CD1c-positive myeloid dendritic cell (primary cell): ENCODE results near the gene SLC22A16.
A peak's percentile ranks its signal among the peaks of the same experiment; 100 is the strongest.
"Not testable (repeated sequence)": the region's sequence is repeated elsewhere in the genome, so short reads cannot be mapped to it uniquely, and the experiment has no call there.

Source experiments
- DNase-seq: peaks from one replicate; pipeline ENCODE4 v3.0.0-alpha.2; 2016; ENCODE audit errors: extremely low spot score

The SLC22A16 gene

DNA sequence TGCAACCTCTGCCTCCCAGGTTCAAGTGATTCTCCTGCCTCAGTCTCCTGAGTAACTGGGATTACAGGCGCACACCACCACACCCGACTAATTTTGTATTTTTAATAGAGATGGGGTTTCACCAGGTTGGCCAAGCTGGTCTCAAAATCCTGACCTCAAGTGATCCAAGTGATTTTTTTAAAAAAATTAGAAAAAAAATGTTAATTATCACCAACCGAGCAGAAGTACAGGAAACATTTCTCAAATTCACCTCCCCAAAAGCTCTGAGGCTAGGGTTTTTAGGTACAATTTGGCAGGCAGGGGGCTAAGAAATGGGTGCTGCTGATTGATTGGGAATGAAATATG lies 14.9 kb upstream of the SLC22A16 start:
- no peak for DNase-seq

DNA sequence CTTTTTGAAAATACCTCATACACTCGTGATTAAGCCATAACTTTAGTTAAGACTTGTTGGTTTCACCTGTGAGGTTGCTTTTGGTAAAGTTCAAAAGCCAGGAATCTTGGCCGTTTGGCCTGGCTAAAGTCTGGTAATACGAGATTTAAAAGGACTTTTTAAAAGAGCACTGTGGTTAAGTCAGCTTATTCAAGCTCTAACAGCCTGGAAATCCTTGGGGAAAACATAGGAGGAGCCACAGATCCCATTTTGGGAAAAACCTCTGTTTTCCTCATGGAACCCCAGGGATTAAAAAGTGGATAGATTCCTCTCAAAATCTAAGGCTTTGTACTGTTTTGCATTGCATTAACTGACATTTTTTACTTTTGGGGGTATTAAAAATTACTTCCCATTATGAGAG lies 13.7 kb upstream of the SLC22A16 start:
- DNase-seq, result no peak

DNA sequence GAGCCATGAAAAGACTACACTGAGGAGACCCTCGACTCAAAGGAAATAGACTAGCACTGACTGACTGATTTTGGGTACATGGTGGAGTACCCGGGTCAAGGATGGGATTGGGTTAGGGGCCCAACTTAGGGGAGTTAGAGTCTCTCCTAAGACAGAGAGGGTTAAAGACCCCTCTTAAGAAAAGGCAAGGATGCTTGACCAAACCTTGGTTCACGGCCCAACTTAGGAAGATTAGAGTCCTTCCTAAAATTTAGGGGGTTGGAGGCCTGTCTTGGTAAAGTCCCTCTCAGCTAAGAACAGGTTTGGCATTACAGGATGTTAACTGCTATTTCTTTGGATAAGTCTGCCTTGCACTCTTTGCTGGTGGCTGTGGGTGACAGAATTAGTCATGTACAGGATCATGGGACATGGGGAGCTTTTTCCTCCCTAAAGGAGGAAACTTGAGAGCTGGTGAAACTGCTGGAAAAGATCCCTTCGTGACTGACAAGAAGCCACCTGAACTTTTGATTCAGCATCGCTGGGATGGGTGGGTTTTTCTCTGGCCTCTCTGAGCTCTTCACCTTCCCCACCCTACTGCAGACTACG lies 12.3 kb upstream of the SLC22A16 start:
- no peak for DNase-seq

DNA sequence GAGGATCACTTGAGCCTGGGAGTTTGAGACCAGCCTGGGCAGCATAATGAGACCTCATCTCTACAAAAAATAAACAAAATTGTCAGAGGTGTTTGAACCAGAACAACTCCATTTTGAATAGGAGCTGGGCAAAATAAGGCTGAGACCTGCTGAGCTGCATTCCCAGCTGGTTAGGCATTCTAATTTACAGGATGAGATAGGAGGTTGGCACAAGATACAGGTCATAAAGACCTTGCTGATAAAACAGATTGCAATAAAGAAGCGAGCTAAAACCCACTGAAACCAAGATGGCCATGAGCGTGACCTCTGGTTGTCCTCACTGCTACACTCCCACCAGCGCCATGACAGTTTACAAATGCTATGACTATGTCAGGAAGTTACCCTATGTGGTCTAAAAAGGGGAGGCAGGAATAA lies 11.6 kb upstream of the SLC22A16 start:
- not testable (repeated sequence) for DNase-seq

DNA sequence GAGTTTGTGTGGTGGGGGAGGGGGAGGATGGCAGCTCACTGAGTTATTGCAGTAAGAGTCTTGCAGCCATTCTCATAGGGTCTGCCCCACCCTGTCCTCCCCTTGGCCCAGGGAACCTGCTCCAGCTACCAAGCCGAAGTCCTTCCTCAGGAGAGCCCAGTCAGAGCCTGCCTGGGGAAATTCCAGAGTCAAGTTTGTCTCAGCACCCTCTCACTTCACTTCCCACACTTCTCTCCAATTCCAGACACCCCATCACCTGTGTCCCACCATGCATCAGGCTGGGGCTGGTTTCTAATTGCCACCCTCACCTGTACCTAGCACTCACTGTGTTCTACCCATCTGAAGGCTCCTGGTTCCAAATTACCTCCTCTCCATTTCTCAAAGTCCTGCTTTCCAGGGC lies 10.3 kb upstream of the SLC22A16 start:
- DNase-seq, result no peak

DNA sequence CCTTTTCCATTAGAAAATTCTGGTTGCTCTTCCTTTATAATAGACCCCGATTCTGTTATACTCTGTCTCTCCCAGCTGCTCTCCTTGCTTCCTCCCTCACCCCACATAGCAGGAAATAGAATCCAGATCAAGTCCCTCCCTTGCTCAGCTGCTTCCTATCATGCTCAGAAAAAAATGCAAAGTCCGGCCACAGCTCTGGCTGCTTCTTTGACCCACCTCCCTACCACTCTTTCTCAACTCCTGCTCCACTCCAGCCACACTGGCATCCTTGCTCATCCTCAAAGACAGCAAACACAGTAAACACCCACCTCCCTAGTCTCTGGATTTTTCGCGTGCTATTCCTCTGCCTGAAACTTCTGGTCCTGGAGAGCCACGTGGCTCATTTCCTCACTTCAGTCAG lies 9.1 kb upstream of the SLC22A16 start:
- DNase-seq, result no peak

DNA sequence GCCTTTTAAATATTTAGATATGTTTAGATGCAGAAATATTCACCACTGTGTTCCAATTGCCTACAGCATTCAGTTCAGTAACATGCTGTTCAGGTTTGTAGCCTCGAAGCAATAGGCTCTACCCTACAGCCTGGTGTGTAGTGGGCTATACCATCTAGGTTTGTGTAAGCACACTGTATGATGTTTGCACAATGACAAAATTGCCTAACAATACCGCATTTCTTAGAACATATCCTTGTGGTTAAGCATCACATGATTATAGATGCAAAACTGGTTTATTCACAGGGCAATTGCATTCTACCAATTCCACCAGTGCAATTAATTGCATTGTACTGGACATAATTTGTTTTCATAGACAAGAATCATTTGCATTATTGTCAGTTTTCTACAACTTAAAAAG lies 7.9 kb upstream of the SLC22A16 start:
- DNase-seq, result no peak

DNA sequence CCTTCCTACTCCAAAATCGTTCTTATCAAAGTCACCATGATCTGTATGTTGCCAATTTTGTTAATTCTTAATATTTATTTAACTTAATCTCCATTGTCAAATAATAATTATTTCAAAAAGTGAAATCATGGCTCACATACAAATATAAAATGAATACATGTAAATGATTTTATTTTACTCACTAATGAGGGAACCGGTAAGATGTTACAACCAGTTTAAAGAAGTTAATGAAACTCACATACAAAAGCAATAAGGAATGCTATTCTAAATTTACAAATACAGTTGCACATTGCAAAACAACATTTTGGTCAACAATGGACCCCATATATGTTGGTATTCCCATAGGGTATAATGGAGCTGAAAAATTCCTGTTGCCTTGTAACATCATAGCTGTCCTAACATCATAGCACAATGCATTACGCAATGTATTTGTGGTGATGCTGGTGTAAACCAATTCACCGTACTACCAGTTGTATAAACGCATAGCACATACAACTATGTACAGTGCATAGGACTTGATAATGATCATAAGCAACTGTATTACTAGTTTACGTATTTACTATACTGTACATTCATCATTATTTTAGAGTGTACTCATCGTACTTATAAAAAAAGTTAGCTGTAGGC lies 6.5 kb upstream of the SLC22A16 start:
- no peak for DNase-seq

DNA sequence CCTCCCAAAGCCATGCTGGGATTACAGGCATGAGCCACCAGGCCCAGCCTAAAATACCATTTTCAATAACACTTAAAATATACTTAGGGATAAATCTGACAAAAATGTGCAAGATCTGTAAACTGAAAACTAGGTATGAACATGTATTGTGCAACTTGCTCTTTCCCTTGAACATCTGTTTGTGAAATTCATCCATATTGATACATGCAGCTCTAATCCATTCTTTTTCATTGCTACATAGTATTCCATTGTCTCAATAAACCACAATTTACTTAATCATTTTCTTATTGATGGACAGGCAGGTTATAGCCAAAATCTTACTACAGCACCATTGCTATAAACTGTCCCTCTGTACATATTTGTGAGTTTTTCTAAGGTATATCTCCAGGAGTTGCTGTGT lies 4.7 kb upstream of the SLC22A16 start:
- no peak for DNase-seq

DNA sequence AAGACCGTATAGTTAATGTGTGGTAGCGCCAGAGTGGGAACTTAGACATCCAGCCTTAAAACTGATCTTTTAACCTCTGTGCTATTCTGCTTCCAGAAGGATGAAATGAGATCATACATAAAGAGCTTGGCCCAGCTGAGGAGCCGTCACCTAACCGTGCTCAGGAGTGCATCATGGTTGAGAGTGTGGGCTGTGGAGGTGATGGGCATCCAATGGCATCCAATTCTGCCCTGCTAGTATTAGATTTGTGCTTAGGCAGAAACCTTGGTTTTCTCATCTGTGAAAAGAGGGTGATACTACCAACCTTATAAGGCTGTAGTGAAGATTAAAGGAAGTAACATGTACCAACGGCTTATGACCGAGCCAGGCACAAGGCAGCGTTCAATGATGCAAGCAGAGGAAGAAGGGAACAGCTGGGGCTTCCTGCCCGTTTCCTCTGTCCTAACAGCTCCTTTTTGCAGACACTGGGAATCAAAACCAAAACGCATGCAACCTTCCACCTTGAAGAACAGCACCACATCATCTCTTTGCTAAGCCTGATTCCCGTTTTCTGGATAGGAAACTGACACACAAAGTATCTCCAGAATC lies 1.3 kb downstream of the SLC22A16 start:
- DNase-seq, result peak; percentile 64

DNA sequence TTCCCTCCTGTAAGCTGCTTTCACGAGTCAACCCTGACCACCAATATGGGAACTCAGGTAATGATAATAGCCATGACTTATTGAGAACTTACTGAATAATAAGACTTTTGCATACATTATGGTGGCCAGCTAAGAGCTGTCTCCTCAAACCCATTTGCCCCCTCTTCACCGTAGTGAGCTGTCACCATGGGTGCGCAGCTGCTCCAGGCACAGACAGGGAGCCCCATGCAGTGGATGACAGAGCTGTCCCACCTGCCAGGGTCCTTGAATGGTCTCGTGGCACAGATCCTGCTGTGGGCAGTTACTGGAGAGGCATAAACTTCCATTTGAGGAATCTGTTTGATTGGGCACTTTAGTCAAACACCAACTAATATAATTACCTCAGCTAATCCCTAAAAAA lies 1.9 kb downstream of the SLC22A16 start:
- DNase-seq, result no peak

DNA sequence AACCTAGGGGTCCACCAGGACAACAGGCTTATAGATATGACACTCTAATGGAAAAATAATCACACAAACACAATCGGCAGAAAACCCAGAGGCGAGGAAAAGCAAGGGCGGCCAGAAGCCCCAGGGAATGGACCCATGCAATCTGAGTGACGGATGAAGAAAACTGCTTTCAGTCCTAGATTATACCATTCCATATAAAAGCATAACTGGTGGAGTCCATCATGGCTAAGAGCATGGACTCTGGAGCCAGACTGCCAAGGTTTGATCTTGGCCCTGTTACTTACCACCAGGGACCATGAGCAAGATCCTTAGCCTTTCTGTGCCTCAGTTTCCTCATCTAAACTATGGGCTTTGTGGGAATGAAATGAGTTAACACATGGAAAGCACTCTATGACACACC lies 3.7 kb downstream of the SLC22A16 start:
- DNase-seq, result no peak

DNA sequence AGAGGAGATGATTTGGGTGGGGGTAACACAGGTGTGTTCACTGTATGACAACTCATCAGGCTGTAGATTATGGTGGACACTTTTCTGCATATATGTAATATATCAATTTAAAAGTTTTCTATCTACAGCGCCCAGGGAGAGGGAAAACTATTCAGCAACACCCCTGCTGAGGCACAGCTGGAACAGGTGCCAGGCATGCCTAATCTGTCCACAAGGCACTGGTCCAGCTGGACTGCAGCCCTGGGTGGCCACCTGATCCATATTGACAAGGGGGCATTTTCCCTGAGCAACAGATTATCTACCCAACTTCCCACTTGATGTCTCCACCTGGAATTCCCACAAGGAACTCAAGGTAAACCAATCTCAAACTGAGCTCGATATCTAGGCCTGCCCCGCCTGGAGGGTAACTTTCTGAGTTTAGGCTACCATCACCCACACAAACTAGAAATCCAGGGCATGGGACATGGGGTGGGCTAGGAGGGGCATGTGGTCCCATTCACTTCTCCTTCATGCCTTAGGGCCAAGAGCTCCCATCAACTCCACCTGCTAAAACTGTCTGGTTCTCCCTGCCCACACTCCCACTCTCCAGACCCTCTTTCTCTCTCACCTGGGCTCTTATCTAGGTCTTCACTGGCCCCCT lies 4.6 kb downstream of the SLC22A16 start:
- no peak for DNase-seq

DNA sequence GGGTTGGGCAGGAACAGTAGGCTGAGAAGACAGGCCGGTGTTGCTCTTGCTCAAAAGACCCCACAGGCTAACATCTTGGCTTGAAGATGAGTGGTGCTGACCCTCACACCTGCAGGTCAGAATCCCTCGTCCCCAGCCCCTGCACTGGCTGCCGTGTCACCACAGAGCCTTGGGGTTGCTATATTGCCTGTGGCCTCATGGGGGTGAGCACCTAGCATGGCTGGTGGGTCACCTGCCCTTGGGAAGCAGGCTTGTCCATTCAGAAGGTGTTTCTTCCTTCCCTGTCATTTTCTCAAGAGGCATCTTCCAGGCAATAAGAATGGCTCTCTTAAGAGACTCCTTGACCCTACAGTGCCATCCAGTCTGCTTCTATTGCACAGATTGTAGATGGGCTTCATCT lies 7.7 kb downstream of the SLC22A16 start:
- DNase-seq, result no peak

DNA sequence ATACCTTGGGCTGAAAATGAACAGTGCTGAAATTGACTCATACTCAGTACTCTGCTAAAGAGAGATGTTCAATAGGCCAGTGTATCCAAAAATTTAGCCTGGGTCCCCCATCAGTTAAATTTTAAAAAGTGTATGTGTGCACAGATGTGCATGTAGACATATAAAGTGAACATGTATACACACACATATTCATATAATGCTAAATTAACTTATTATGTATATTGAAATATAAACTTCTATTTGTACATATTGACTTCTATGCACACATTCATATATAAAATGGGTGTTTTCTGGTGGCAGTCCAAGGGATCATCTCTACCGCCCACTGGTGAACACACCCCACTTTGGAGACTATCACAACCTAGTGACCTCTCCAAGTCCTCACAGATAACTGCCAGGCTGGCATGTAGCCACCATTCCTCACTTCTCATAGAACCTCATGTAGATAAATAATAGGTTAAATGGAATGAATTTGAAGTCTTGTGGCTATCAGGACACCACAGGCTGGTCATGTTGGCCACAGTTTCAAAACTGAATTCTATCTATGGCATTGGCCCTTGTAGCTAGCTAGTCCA lies 8.8 kb downstream of the SLC22A16 start:
- no peak for DNase-seq

DNA sequence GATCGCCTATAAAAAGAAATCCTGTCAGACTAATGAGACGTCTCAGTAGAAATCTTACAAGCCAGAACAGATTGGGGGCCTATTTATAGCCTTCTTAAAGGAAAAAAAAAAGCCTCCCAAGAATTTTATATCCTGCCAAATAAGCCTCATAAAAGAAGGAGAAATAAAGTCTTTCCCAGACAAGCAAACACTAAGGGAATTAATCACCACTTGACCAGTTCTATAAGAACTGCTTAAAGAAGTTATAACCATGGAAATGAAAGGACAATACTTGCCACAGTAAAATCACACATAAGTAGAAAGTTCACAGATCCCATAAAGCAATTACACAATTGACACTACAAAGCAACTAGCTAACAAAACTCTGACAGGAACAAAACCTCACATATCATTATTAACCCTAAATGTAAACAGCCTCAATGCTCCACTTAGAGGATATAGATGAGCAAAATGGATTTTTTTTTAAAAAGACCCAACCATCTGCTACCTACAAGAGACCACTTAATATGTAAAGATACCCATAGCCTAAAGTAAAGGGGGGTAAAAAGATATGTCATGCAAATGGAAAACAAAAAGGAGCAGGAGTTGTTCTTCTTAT lies 13.4 kb downstream of the SLC22A16 start:
- DNase-seq, result no peak

DNA sequence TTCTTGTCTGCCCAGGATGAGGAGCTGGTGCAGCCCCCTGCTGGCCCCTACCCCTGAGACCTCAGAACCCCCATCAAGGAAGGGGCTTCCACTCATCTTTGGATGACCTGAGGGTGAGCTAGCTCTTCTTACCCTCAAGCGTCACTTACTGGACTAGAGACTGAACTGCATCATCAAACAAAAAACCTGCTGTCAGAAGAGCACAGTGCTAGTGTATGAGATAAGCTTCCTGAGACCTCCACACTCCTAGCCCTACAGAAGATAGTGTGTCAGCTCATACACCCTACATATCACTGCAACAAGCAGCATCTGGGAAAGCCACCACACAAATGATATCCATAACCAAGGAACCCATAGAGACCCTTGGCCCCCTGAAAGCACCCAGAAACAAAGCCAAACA lies 15.0 kb downstream of the SLC22A16 start:
- DNase-seq, result no peak

DNA sequence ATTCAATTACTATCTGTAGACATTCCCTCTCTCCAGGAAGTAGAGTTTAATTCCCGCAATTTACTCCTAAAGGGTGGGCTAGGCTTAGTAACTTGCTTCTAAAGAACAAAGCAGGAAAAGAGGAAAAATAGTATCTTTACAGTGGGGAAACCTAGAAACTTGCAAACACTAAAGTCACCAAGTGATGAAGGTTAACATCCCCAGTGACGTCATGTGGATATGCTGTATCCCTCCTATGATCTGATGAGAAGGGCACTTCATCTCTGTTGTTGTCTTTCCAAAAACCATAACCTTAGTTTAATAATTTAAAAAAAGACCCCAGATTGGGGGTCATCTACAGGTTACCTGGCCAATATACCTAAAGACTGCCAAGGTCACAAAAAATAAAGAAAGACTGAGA lies 17.3 kb downstream of the SLC22A16 start:
- DNase-seq, result no peak

DNA sequence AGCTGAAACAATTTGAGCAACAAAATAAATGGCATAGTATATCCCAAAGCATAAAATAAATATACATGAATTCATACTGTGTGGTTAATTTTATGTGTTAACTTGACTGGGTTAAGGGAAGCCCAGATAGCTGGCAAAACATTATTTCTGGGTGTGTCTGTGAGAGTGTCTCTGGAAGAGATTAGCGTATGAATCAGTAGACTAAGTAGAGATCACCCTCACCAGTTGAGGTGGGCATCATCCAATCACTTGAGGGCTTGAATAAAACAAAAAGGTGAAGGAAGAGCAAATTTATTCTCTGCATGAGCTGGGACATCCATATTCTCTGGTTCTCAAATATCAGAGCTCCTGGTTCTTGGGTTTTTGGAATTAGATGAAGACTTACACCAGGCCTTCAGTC lies 17.9 kb downstream of the SLC22A16 start:
- no peak for DNase-seq

DNA sequence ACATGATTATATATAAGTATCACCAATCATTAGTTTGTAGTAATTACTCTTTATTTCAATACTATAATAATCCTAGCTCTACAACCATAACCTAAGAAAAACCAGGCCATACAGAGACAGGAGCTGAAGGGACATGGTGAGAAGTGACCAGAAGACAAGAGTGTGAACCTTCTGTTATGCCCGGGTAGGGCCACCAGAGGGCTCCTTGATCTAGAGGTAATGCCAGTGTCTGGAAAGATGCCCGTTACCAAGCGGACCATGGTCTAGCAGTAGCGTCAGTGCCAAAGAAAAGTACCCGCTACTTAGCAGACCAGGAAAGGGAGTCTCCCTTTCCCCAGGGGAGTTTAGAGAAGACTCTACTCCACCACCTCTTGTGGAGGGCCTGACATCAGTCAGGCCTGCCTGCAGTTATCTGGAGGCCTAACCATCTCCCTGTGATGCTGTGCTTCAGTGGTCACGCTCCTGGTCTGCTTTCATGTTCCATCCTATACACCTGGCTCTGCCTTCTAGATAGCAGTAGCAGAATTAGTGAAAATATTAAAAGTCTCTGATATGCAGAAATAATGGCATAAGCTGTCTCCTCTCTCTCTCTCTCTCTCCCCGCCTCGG lies 18.7 kb downstream of the SLC22A16 start:
- DNase-seq, result peak; percentile 10

DNA sequence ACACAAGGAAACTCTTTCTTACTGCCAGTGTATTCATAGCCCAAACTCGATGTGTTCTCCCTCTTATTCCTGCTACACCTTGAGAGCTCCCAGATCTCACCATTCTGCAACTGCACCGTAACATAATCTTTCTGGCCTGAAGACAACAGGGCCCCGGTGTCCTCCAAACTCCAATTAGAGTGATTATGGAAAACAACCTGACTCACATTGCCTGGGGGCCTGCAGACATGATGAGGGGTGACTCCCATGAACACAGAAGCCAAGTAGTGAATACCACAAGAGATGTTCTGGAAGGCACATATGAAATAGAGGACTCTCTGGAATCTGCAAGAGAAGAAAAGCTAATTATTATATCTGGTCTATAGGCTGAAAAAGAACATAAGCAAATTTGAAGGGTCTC lies 19.7 kb downstream of the SLC22A16 start:
- no peak for DNase-seq

DNA sequence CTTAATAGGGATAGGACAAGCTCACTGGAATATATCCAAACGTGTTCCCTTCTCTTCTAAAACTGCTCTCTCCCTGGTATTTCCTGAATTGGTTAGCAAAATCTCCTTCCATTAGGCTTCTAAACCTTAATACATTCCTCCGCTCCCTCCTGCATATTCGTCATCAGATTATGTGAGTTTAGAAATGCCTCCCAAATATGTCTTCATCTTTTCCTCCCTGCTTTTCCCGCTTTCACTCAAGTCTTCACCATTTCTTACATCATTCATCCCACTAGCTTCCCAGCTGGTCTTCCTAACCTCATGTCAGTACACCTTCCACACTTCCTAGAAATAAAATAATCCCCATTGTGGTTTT lies 26.9 kb downstream of the SLC22A16 start:
- no peak for DNase-seq
